OCI-LY7 (cell line): ENCODE data around the gene STMND1. TPM values are rescaled to one million over a fixed set of nuclear protein-coding genes. Genes with fewer than 3 reads are reported as not detected.

Experiments used
- BruUV-seq: library from RNA; stranded (reverse); fragments of 400-500 nt; replicated peaks from 2 replicates; lab custom pipeline; 2021; lab: Mats Ljungman, UMichigan
- CTCF ChIA-PET: fragments of 300-600 bp; sonication (Branson Sonifier 250); formaldehyde crosslinking; loops from one replicate; lab custom pipeline; 2022; ENCODE audit warnings: antibody characterized with exemption; ENCODE audit not compliant: unreplicated experiment; lab: Charles Lee
- POLR2A ChIA-PET: fragments of 300-600 bp; sonication (Branson Sonifier 250); formaldehyde crosslinking; loops from one replicate; lab custom pipeline; 2022; ENCODE audit warnings: antibody characterized with exemption; lab: Charles Lee
- DNase-seq: peaks from one replicate; pipeline ENCODE4 v3.0.0-alpha.2; 2015; ENCODE audit warnings: low spot score
- H2AFZ ChIP-seq: fragments of 200-600 bp; sonication (generic), shearing (Covaris generic); 2 replicates; pipeline ENCODE4 v1.6.1; 2014; ENCODE audit warnings: mild to moderate bottlenecking, antibody characterized with exemption, low read length, moderate library complexity
- H3K27ac ChIP-seq: fragments of 200-600 bp; sonication (generic); 2 replicates; pipeline ENCODE4 v1.5.1; 2014; ENCODE audit warnings: mixed run types, low read depth, mild to moderate bottlenecking, moderate library complexity, low read length, inconsistent platforms; ENCODE audit not compliant: poor library complexity, severe bottlenecking
- H3K36me3 ChIP-seq: fragments of 200-600 bp; sonication (generic); 2 replicates; pipeline ENCODE4 v1.6.1; 2014; ENCODE audit warnings: mild to moderate bottlenecking, antibody characterized with exemption, low read length, moderate library complexity, mixed read lengths; ENCODE audit not compliant: insufficient read depth
- H3K4me1 ChIP-seq: fragments of 200-600 bp; sonication (generic); 2 replicates; pipeline ENCODE4 v1.5.1; 2014; ENCODE audit warnings: mild to moderate bottlenecking, low read length; ENCODE audit not compliant: insufficient read depth, poor library complexity, severe bottlenecking
- H3K4me2 ChIP-seq: fragments of 200-600 bp; sonication (generic); 2 replicates; pipeline ENCODE4 v1.6.1; 2014; ENCODE audit warnings: mild to moderate bottlenecking, low read length
- H3K4me3 ChIP-seq: fragments of 200-600 bp; sonication (generic); 2 replicates; pipeline ENCODE4 v1.5.1; 2014; ENCODE audit warnings: mild to moderate bottlenecking, low read depth, low read length; ENCODE audit not compliant: poor library complexity, severe bottlenecking
- H3K79me2 ChIP-seq: fragments of 200-600 bp; sonication (generic); 2 replicates; pipeline ENCODE4 v1.6.1; 2016; ENCODE audit warnings: low read depth, mild to moderate bottlenecking, low read length, moderate library complexity, mixed read lengths; ENCODE audit not compliant: insufficient read depth
- H3K9me2 ChIP-seq: fragments of 200-600 bp; sonication (generic); 2 replicates; pipeline ENCODE4 v1.6.1; 2016; ENCODE audit warnings: mild to moderate bottlenecking, low read length, mixed read lengths; ENCODE audit not compliant: insufficient read depth
- H3K9me3 ChIP-seq: fragments of 200-600 bp; sonication (generic); 2 replicates; pipeline ENCODE4 v1.6.1; 2014; ENCODE audit warnings: mild to moderate bottlenecking, mixed run types, low read length, mixed read lengths
- H4K20me1 ChIP-seq: fragments of 200-600 bp; sonication (generic); 2 replicates; pipeline ENCODE4 v1.6.1; 2014; ENCODE audit warnings: mild to moderate bottlenecking, antibody characterized with exemption, low read length, moderate library complexity, mixed read lengths; ENCODE audit not compliant: insufficient read depth
- EZH2phosphoT487 ChIP-seq: fragments of 200-600 bp; sonication (generic); IDR thresholded peaks from 2 replicates; pipeline ENCODE4 v1.6.1; 2018; ENCODE audit warnings: low read depth, borderline replicate concordance, mild to moderate bottlenecking, mixed run types, antibody characterized with exemption, low read length, moderate library complexity, mixed read lengths
- intact Hi-C: fragments of 100-400 bp; cut with micrococcal nuclease; formaldehyde crosslinking; loops from one replicate; pipeline ENCODE4 v1.10.0; 2022; ENCODE audit not compliant: unreplicated experiment
- total RNA-seq, 2 experiments: library from RNA; depleted of rRNA in 1 of 2; stranded (reverse); fragments of >200 nt in 1 of 2; shearing (Covaris generic) in 1 of 2; gene quantifications; 2 replicates each; pipeline ENCODE4 v1.2.3, GENCODE V29; 2014 to 2022
- TF ChIP-seq, protein P1 (sequence below): fragments of 200-600 bp; sonication (generic); conservative IDR thresholded peaks from 2 replicates; pipeline ENCODE4 v1.5.1; 2014; ENCODE audit warnings: mild to moderate bottlenecking, antibody characterized with exemption, low read length, moderate library complexity, mixed read lengths

STMND1 gene
- total RNA-seq, 2 experiments from 2014 or later, result not detected

DNA sequence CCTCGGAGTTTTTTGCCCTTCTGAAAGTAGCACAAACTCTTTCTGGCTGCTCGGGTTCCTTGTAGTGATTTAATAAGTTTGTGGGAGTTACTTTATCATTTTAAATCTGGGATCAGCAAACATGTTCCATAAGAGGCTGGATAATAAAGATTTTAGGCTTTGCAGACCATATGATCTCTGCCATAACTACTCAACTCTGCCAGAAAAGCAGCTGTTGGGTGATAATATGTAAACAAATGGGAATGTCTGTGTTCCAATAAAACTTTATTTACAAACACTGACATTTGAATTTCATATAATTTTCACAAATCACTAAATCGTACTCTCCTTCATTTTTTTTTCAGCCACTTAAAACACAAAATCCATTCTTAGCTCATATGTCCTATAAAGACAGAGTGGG is 3.9 kb upstream of the STMND1 start:
- H3K9me3 ChIP-seq, result no peaks in the 10 kb centered on the region
- H3K79me2 ChIP-seq, result no peaks in the 10 kb centered on the region
- no peaks in the 10 kb centered on the region for H3K36me3 ChIP-seq
- no peak for DNase-seq
- TF ChIP-seq, protein P1, sequence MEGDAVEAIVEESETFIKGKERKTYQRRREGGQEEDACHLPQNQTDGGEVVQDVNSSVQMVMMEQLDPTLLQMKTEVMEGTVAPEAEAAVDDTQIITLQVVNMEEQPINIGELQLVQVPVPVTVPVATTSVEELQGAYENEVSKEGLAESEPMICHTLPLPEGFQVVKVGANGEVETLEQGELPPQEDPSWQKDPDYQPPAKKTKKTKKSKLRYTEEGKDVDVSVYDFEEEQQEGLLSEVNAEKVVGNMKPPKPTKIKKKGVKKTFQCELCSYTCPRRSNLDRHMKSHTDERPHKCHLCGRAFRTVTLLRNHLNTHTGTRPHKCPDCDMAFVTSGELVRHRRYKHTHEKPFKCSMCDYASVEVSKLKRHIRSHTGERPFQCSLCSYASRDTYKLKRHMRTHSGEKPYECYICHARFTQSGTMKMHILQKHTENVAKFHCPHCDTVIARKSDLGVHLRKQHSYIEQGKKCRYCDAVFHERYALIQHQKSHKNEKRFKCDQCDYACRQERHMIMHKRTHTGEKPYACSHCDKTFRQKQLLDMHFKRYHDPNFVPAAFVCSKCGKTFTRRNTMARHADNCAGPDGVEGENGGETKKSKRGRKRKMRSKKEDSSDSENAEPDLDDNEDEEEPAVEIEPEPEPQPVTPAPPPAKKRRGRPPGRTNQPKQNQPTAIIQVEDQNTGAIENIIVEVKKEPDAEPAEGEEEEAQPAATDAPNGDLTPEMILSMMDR, result no peak
- TF ChIP-seq EZH2phosphoT487, result no peak
- no peak overlapping the region for H3K4me2 ChIP-seq
- no peaks in the 10 kb centered on the region for H3K9me2 ChIP-seq
- intact Hi-C loops, result no loop called here
- H3K27ac ChIP-seq, result no peak overlapping the region
- CTCF ChIA-PET, result no interaction called here
- POLR2A ChIA-PET, result interaction anchor here (0.6 kb wide), 2 partner anchors 16 to 379 kb away, joined by 3 to 5 read pairs; no protein-coding TSS in a partner anchor
- H2AFZ ChIP-seq, result no peak overlapping the region
- no peaks in the 10 kb centered on the region for H3K4me1 ChIP-seq
- no peak overlapping the region for H3K4me3 ChIP-seq
- BruUV-seq, result no TSS peak
- no peaks in the 10 kb centered on the region for H4K20me1 ChIP-seq

GRCh38 chr6:17098538-17098937 is 3.3 kb upstream of the STMND1 start:
- no peaks in the 10 kb centered on the region for H3K9me2 ChIP-seq
- no TSS peak for BruUV-seq
- no peak overlapping the region for H3K27ac ChIP-seq
- no peak overlapping the region for H2AFZ ChIP-seq
- no peaks in the 10 kb centered on the region for H3K36me3 ChIP-seq
- H4K20me1 ChIP-seq, result no peaks in the 10 kb centered on the region
- ChIA-PET POLR2A (interaction anchor here (0.6 kb wide), 3 partner anchors 15 to 501 kb away, joined by 3 to 5 read pairs (median 5); partner anchors contain the start of gene FAM8A1), CTCF (no interaction called here)
- H3K4me1 ChIP-seq, result no peaks in the 10 kb centered on the region
- no peaks in the 10 kb centered on the region for H3K79me2 ChIP-seq
- no peak overlapping the region for H3K4me2 ChIP-seq
- H3K4me3 ChIP-seq, result no peak overlapping the region
- no peak for DNase-seq
- H3K9me3 ChIP-seq, result no peaks in the 10 kb centered on the region
- intact Hi-C loops, result no loop called here
- TF ChIP-seq, protein P1, result no peak
- TF ChIP-seq EZH2phosphoT487, result no peak

DNA sequence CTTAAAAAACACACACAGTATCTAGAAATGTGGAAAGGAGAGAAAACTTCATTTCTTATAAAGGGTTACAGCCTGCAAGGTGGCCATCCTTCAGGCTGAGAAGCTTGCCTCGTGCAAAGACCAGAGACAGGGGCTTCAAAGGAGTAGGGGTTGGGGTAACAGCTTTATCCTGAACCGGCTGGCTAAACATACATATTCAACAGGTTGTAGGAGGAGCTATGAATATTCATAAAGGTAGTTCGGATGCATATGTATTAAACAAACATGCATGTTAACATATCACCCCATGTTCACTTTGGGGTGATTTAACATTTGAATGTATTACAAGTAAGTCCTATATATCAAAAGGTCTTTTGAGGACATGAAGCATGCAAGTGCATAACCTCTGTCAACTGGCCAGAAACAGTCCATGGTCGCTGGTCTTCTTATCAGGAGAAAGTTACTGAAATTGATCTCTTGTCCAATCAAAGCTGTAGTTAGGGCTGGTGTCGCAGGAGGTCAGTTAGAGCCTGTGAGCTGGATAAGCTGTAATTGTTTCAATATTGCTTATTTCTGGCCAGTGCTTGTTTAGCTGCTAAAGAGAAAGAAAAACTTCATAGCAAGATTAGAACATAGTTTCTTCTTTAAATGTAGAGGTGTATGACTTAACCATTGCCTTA is 2.3 kb upstream of the STMND1 start:
- no peaks in the 10 kb centered on the region for H4K20me1 ChIP-seq
- H2AFZ ChIP-seq, result no peak overlapping the region
- no peak for DNase-seq
- intact Hi-C loops, result no loop called here
- no peaks in the 10 kb centered on the region for H3K79me2 ChIP-seq
- BruUV-seq, result no TSS peak
- TF ChIP-seq, protein P1, result no peak
- no peak for TF ChIP-seq EZH2phosphoT487
- no peaks in the 10 kb centered on the region for H3K9me3 ChIP-seq
- no peaks in the 10 kb centered on the region for H3K36me3 ChIP-seq
- POLR2A ChIA-PET, result no interaction called here
- H3K4me2 ChIP-seq, result no peak overlapping the region
- H3K27ac ChIP-seq, result no peak overlapping the region
- H3K4me3 ChIP-seq, result no peak overlapping the region
- no peaks in the 10 kb centered on the region for H3K9me2 ChIP-seq
- H3K4me1 ChIP-seq, result no peaks in the 10 kb centered on the region
- CTCF ChIA-PET, result no interaction called here
